HCT116 (cell line): ENCODE measurements around the gene RLF. TPM values are rescaled to one million over a fixed set of nuclear protein-coding genes. Genes with fewer than 3 reads are reported as not detected.

Experiments used
- ATAC-seq: fragments of 200-7000 bp; cut with Tn5 transposase; 2 replicates; pipeline ENCODE4 v1.9.1; 2020; ENCODE audit warnings: mild to moderate bottlenecking, moderate library complexity
- BruUV-seq: library from RNA; stranded (reverse); fragments of 400-500 nt; replicated peaks from 2 replicates; lab custom pipeline; 2021; lab: Mats Ljungman, UMichigan
- CTCF ChIA-PET: fragments of 300-600 bp; sonication (Branson Sonifier 250); formaldehyde crosslinking; loops from one replicate; lab custom pipeline; 2021; ENCODE audit warnings: antibody characterized with exemption; lab: Charles Lee
- POLR2A ChIA-PET: fragments of 300-600, 350-600 bp; sonication (Branson Sonifier 250); formaldehyde crosslinking; loops from one replicate; lab custom pipeline; 2021; ENCODE audit warnings: antibody characterized with exemption; lab: Charles Lee
- RAD21 ChIA-PET, 2 experiments: fragments of 300-600 bp; sonication (Branson Sonifier 250); formaldehyde crosslinking; loops; one replicate each; lab custom pipeline; 2023; ENCODE audit warnings: low total read pairs in 2 of 2; ENCODE audit not compliant: uncharacterized antibody in 2 of 2, unreplicated experiment in 2 of 2, low non-redundant PET in 1 of 2; lab: Charles Lee
- DNase-seq: peaks from one replicate; pipeline ENCODE4 v3.0.0-alpha.2; 2010; ENCODE audit warnings: low read depth, low spot score
- H2AFZ ChIP-seq: fragments of 200-600 bp; shearing (Covaris generic), sonication (generic); 2 replicates; pipeline ENCODE4 v1.6.1; 2017; ENCODE audit warnings: low read depth, mixed run types, mixed read lengths, antibody characterized with exemption, low read length; ENCODE audit not compliant: poor library complexity, severe bottlenecking
- H3K27ac ChIP-seq: 2 replicates; pipeline ENCODE4 v1.5.1; 2012; ENCODE audit warnings: low read depth, low read length
- H3K27me3 ChIP-seq: fragments of 200-600 bp; sonication (generic); 2 replicates; pipeline ENCODE4 v1.6.1; 2016; ENCODE audit warnings: mixed run types, low read length, mixed read lengths; ENCODE audit not compliant: insufficient read depth
- H3K36me3 ChIP-seq, 2 experiments: fragments of 200-500 bp in 1 of 2; fragments of 200-600 bp in 1 of 2; sonication (Bioruptor generic) in 1 of 2; sonication (generic) in 1 of 2; 2 replicates each; pipeline versions ENCODE4 v1.5.1 to v1.6.1; 2014 to 2016; ENCODE audit warnings: low read length in 2 of 2, inconsistent platforms in 1 of 2, mixed read lengths in 1 of 2, mixed run types in 1 of 2; ENCODE audit not compliant: insufficient read depth in 2 of 2, control insufficient read depth in 1 of 2
- H3K4me1 ChIP-seq, 2 experiments: fragments of 200-600 bp in 1 of 2; sonication (generic) in 1 of 2; 2 replicates each; pipeline versions ENCODE4 v1.5.1 to v1.6.1; 2012 to 2017; ENCODE audit warnings: low read length in 2 of 2, inconsistent platforms in 1 of 2, mild to moderate bottlenecking in 1 of 2, mixed read lengths in 1 of 2, mixed run types in 1 of 2, moderate library complexity in 1 of 2; ENCODE audit not compliant: insufficient read depth in 2 of 2, control insufficient read depth in 1 of 2
- H3K4me2 ChIP-seq: fragments of 200-600 bp; sonication (generic); 2 replicates; pipeline ENCODE4 v1.6.1; 2017; ENCODE audit warnings: mixed run types, low read length, mixed read lengths
- H3K4me3 ChIP-seq, 2 experiments: fragments of 200-600 bp in 1 of 2; sonication (generic) in 1 of 2; replicated peaks in 1 of 2; 2 replicates each; pipeline ENCODE4 v1.5.1; 2011 to 2016; ENCODE audit warnings: low read length in 2 of 2, control low read depth in 1 of 2, low read depth in 1 of 2, mild to moderate bottlenecking in 1 of 2, mixed read lengths in 1 of 2, mixed run types in 1 of 2
- H3K79me2 ChIP-seq: fragments of 200-600 bp; sonication (generic); 2 replicates; pipeline ENCODE4 v1.6.1; 2017; ENCODE audit warnings: mild to moderate bottlenecking, mixed run types, low read length, moderate library complexity, mixed read lengths; ENCODE audit not compliant: insufficient read depth
- H3K9ac ChIP-seq: fragments of 200-600 bp; sonication (generic); 2 replicates; pipeline ENCODE4 v1.6.1; 2016; ENCODE audit warnings: low read length, mixed read lengths
- H3K9me2 ChIP-seq: fragments of 200-600 bp; sonication (generic), shearing (Covaris generic); 2 replicates; pipeline ENCODE4 v1.6.1; 2017; ENCODE audit warnings: mixed run types, mild to moderate bottlenecking, moderate library complexity; ENCODE audit not compliant: insufficient read depth
- H3K9me3 ChIP-seq, 2 experiments: fragments of 200-500 bp in 1 of 2; fragments of 200-600 bp in 1 of 2; sonication (Bioruptor generic) in 1 of 2; sonication (generic) in 1 of 2; 2 replicates each; pipeline ENCODE4 v1.6.1; 2014 to 2017; ENCODE audit warnings: low read length in 2 of 2, mixed read lengths in 2 of 2, inconsistent platforms in 1 of 2, low read depth in 1 of 2, mild to moderate bottlenecking in 1 of 2, mixed run types in 1 of 2, moderate library complexity in 1 of 2; ENCODE audit not compliant: control insufficient read depth in 1 of 2, insufficient read depth in 1 of 2
- H4K20me1 ChIP-seq: fragments of 200-600 bp; sonication (generic), shearing (Covaris generic); 2 replicates; pipeline ENCODE4 v1.6.1; 2017; ENCODE audit warnings: mixed run types, mild to moderate bottlenecking, moderate library complexity; ENCODE audit not compliant: insufficient read depth
- CBX3 ChIP-seq: IDR thresholded peaks from 2 replicates; pipeline ENCODE4 v1.6.1; 2012; ENCODE audit warnings: low read depth
- EGR1 ChIP-seq: IDR thresholded peaks from 2 replicates; pipeline ENCODE4 v1.6.1; 2012; ENCODE audit warnings: low read depth
- EZH2 ChIP-seq: fragments of 200-600 bp; sonication (generic); IDR thresholded peaks from 2 replicates; pipeline ENCODE4 v1.6.1; 2017; ENCODE audit warnings: antibody characterized with exemption, mixed run types
- EZH2phosphoT487 ChIP-seq: fragments of 200-600 bp; IDR thresholded peaks from 2 replicates; pipeline ENCODE4 v1.6.1; 2018; ENCODE audit warnings: antibody characterized with exemption, borderline replicate concordance
- POLR2AphosphoS5 ChIP-seq: IDR thresholded peaks from 2 replicates; pipeline ENCODE4 v1.6.1; 2011; ENCODE audit warnings: mild to moderate bottlenecking, low read depth, low read length, moderate library complexity
- RAD21 ChIP-seq: IDR thresholded peaks from 2 replicates; pipeline ENCODE4 v1.6.1; 2012; ENCODE audit warnings: low read depth, mild to moderate bottlenecking
- SP1 ChIP-seq: IDR thresholded peaks from 2 replicates; pipeline ENCODE4 v1.6.1; 2012; ENCODE audit warnings: low read depth
- TCF7L2 ChIP-seq: IDR thresholded peaks from 2 replicates; pipeline ENCODE4 v1.7.0; 2011; ENCODE audit warnings: borderline replicate concordance, inconsistent platforms; ENCODE audit not compliant: insufficient read depth, insufficient read length; ENCODE audit errors: extremely low read depth
- YY1 ChIP-seq: IDR thresholded peaks from 2 replicates; pipeline ENCODE4 v1.6.1; 2011; ENCODE audit warnings: low read length, low read depth, moderate library complexity, mild to moderate bottlenecking; ENCODE audit not compliant: insufficient replicate concordance; ENCODE audit errors: extremely low read depth
- intact Hi-C: fragments of 100-400 bp; cut with micrococcal nuclease; formaldehyde crosslinking; loops from 2 replicates; pipeline ENCODE4 v1.10.0; 2022
- total RNA-seq: library from RNA; stranded (reverse); gene quantifications from one replicate; pipeline ENCODE4 v1.2.1, GENCODE V29; 2021; ENCODE audit not compliant: unreplicated experiment
- TF ChIP-seq, protein P1 (sequence below): IDR thresholded peaks from 2 replicates; pipeline ENCODE4 v1.6.1; 2012
- TF ChIP-seq, protein P2 (sequence below): IDR thresholded peaks from 2 replicates; pipeline ENCODE4 v1.6.1; 2012

Gene RLF
- total RNA-seq, 1 experiment from 2014 or later = 20.5 TPM

DNA sequence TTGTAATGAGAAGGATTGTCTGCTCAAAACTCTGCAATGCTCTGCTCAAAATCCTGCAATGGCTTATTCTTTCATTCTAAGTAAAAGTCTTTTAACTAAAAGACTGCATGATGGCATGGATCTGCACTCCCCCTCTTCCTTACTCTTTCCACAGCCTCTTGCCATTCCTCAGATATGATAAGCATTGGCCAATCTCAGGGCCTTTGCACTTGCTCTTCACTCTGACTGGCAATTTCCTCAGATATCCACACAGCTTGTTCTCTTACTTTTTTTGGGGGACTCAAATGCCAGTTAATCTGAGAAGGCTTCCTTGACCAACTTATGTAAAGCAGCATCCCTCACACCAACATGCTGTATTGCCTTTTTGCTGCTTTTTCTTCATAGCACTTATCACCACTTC lies 94.0 kb downstream of the RLF start:
- intact Hi-C loops = loop anchor here (5.0 kb wide), 1 partner anchor 213 kb away; the partner anchor contains the start of gene CAP1
- Histone ChIP-seq H3K9me2 (no peaks in the 10 kb centered on the region), H3K4me2 (no peak overlapping the region), H3K4me1 (peaks cover 4 to 6% of the 10 kb centered on the region in 2 experiments), H4K20me1 (no peaks in the 10 kb centered on the region), H3K9me3 (no peaks in the 10 kb centered on the region), H3K27ac (no peak overlapping the region), H3K27me3 (no peaks in the 10 kb centered on the region), H3K79me2 (peaks cover 38% of the 10 kb centered on the region), H3K9ac (no peak overlapping the region), H3K4me3 (no peak overlapping the region), H3K36me3 (peaks cover 0 to under 1% of the 10 kb centered on the region in 2 experiments; a peak in 1 of 4 replicates), H2AFZ (no peak overlapping the region)
- no peak for TF ChIP-seq EZH2
- TF ChIP-seq, protein P1, sequence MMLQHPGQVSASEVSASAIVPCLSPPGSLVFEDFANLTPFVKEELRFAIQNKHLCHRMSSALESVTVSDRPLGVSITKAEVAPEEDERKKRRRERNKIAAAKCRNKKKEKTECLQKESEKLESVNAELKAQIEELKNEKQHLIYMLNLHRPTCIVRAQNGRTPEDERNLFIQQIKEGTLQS = no peak
- TF ChIP-seq, protein P2, sequence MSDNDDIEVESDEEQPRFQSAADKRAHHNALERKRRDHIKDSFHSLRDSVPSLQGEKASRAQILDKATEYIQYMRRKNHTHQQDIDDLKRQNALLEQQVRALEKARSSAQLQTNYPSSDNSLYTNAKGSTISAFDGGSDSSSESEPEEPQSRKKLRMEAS = no peak
- no peak for TF ChIP-seq TCF7L2
- TF ChIP-seq EZH2phosphoT487 = no peak
- no peak for TF ChIP-seq EGR1
- no peak for TF ChIP-seq RAD21
- TF ChIP-seq POLR2AphosphoS5 = no peak
- TF ChIP-seq SP1 = no peak
- no peak for TF ChIP-seq CBX3
- no peak for TF ChIP-seq YY1
- ATAC-seq (no peak), DNase-seq (no peak)
- POLR2A ChIA-PET = no interaction called here
- RAD21 ChIA-PET = no interaction called here
- CTCF ChIA-PET = no interaction called here
- BruUV-seq = no TSS peak
